Activated T-helper 17 cell treated with anti-CD3 and anti-CD28 coated beads, Interleukin-2, amount 50 U/mL, for 72 hours (primary cell): ENCODE results near the gene P2RX7. TPM values are rescaled to one million over a fixed set of nuclear protein-coding genes. Genes with fewer than 3 reads are reported as not detected.
A peak's percentile ranks its signal among the peaks of the same experiment; 100 is the strongest.

Source experiments
- ATAC-seq: fragments of 150-1000 bp; cut with Tn5 transposase; replicated peaks from 2 replicates; pipeline ENCODE4 v1.10.0; 2021; ENCODE audit warnings: mild to moderate bottlenecking, moderate library complexity
- H3K27ac Mint-ChIP-seq: one replicate; pipeline ENCODE4 v1.8.0; 2022; ENCODE audit warnings: mixed read lengths
- H3K27me3 Mint-ChIP-seq: one replicate; pipeline ENCODE4 v1.8.0; 2022; ENCODE audit warnings: mixed read lengths
- H3K36me3 Mint-ChIP-seq: one replicate; pipeline ENCODE4 v1.8.0; 2022; ENCODE audit warnings: low read depth, mild to moderate bottlenecking, mixed read lengths
- H3K4me1 Mint-ChIP-seq: one replicate; pipeline ENCODE4 v1.8.0; 2022; ENCODE audit warnings: mixed read lengths
- H3K4me3 Mint-ChIP-seq: one replicate; pipeline ENCODE4 v1.8.0; 2022; ENCODE audit warnings: mild to moderate bottlenecking, mixed read lengths
- H3K9me3 Mint-ChIP-seq: one replicate; pipeline ENCODE4 v1.8.0; 2022; ENCODE audit warnings: mixed read lengths
- total RNA-seq, 2 donors: library from RNA; stranded (reverse); gene quantifications; one replicate each; pipeline ENCODE4 v1.2.3, GENCODE V29; 2022

Gene P2RX7
- total RNA-seq: 1 to 10 TPM; 3.8 to 6.4 TPM

- Mint-ChIP-seq H3K27ac (peak within 1 kb of the TSS; percentile 89), H3K36me3 (no peaks in the 10 kb centered on the region), H3K4me1 (peaks cover 38% of the 10 kb centered on the region), H3K4me3 (peak within 1 kb of the TSS; percentile 93), H3K27me3 (no peaks in the 10 kb centered on the region), H3K9me3 (peaks cover 3% of the 10 kb centered on the region)
- peak; percentile 44 for ATAC-seq
Observed at GRCh38 chr12:121132601-121133481, at the start of gene P2RX7. Gene P2RX7 (plus strand): TSS chr12:121132876. CDS start chr12:121132971, 95 bp downstream.

- ATAC-seq: no peak
- Mint-ChIP-seq H3K4me3 (no peak overlapping the region), H3K9me3 (no peaks in the 10 kb centered on the region), H3K36me3 (no peaks in the 10 kb centered on the region), H3K27ac (no peak overlapping the region), H3K4me1 (peaks cover 11% of the 10 kb centered on the region), H3K27me3 (no peaks in the 10 kb centered on the region)
Observed at GRCh38 chr12:121084229-121084628, 48.4 kb upstream of the P2RX7 start.

- no peaks in the 10 kb centered on the region for H3K9me3 Mint-ChIP-seq
- H3K4me1 Mint-ChIP-seq: peaks cover 11% of the 10 kb centered on the region
- ATAC-seq: no peak
- no peak overlapping the region for H3K4me3 Mint-ChIP-seq
- no peaks in the 10 kb centered on the region for H3K36me3 Mint-ChIP-seq
- H3K27ac Mint-ChIP-seq: no peak overlapping the region
- no peaks in the 10 kb centered on the region for H3K27me3 Mint-ChIP-seq
Observed at GRCh38 chr12:121085069-121085468, 47.6 kb upstream of the P2RX7 start.

- Mint-ChIP-seq H3K36me3 (no peaks in the 10 kb centered on the region), H3K4me1 (peaks cover 11% of the 10 kb centered on the region), H3K27me3 (no peaks in the 10 kb centered on the region), H3K27ac (no peak overlapping the region), H3K4me3 (no peak overlapping the region), H3K9me3 (no peaks in the 10 kb centered on the region)
- ATAC-seq: no peak
Observed at GRCh38 chr12:121085506-121086353, 46.9 kb upstream of the P2RX7 start.

- H3K27ac Mint-ChIP-seq: no peak overlapping the region
- H3K4me3 Mint-ChIP-seq: no peak overlapping the region
- H3K27me3 Mint-ChIP-seq: no peaks in the 10 kb centered on the region
- H3K9me3 Mint-ChIP-seq: no peaks in the 10 kb centered on the region
- no peak for ATAC-seq
- H3K36me3 Mint-ChIP-seq: no peaks in the 10 kb centered on the region
- H3K4me1 Mint-ChIP-seq: peaks cover 11% of the 10 kb centered on the region
Observed at GRCh38 chr12:121086781-121087295, 45.8 kb upstream of the P2RX7 start.

GRCh38 chr12:121087467-121088194, 45.0 kb upstream of the P2RX7 start:
- no peak for ATAC-seq
- peak overlapping the region; percentile 23 for H3K27ac Mint-ChIP-seq
- peaks cover 15% of the 10 kb centered on the region for H3K4me1 Mint-ChIP-seq
- no peaks in the 10 kb centered on the region for H3K36me3 Mint-ChIP-seq
- H3K9me3 Mint-ChIP-seq: no peaks in the 10 kb centered on the region
- no peaks in the 10 kb centered on the region for H3K27me3 Mint-ChIP-seq
- no peak overlapping the region for H3K4me3 Mint-ChIP-seq

GRCh38 chr12:121088195-121088585, 44.5 kb upstream of the P2RX7 start:
- peak overlapping the region; percentile 23 for H3K27ac Mint-ChIP-seq
- no peaks in the 10 kb centered on the region for H3K36me3 Mint-ChIP-seq
- ATAC-seq: no peak
- H3K4me3 Mint-ChIP-seq: no peak overlapping the region
- H3K9me3 Mint-ChIP-seq: no peaks in the 10 kb centered on the region
- H3K27me3 Mint-ChIP-seq: no peaks in the 10 kb centered on the region
- peaks cover 15% of the 10 kb centered on the region for H3K4me1 Mint-ChIP-seq

GRCh38 chr12:121089031-121089812, 43.5 kb upstream of the P2RX7 start:
- Mint-ChIP-seq H3K9me3 (no peaks in the 10 kb centered on the region), H3K36me3 (no peaks in the 10 kb centered on the region), H3K27me3 (no peaks in the 10 kb centered on the region), H3K27ac (peak overlapping the region; percentile 61), H3K4me3 (no peak overlapping the region), H3K4me1 (peaks cover 18% of the 10 kb centered on the region)
- ATAC-seq: no peak

- Mint-ChIP-seq H3K4me1 (peaks cover 21% of the 10 kb centered on the region), H3K9me3 (no peaks in the 10 kb centered on the region), H3K4me3 (no peak overlapping the region), H3K27ac (peak overlapping the region; percentile 61), H3K27me3 (no peaks in the 10 kb centered on the region), H3K36me3 (no peaks in the 10 kb centered on the region)
- ATAC-seq: no peak
Observed at GRCh38 chr12:121089813-121090430, 42.8 kb upstream of the P2RX7 start.

GRCh38 chr12:121090586-121091514, 41.8 kb upstream of the P2RX7 start:
- H3K27ac Mint-ChIP-seq: no peak overlapping the region
- H3K27me3 Mint-ChIP-seq: no peaks in the 10 kb centered on the region
- H3K9me3 Mint-ChIP-seq: no peaks in the 10 kb centered on the region
- H3K36me3 Mint-ChIP-seq: no peaks in the 10 kb centered on the region
- no peak overlapping the region for H3K4me3 Mint-ChIP-seq
- peaks cover 31% of the 10 kb centered on the region for H3K4me1 Mint-ChIP-seq
- ATAC-seq: no peak

- Mint-ChIP-seq H3K4me3 (peak overlapping the region; percentile 81), H3K4me1 (peaks cover 32% of the 10 kb centered on the region), H3K27me3 (no peaks in the 10 kb centered on the region), H3K36me3 (no peaks in the 10 kb centered on the region), H3K27ac (peak overlapping the region; percentile 53), H3K9me3 (no peaks in the 10 kb centered on the region)
- no peak for ATAC-seq
Observed at GRCh38 chr12:121092034-121092433, 40.6 kb upstream of the P2RX7 start.

- Mint-ChIP-seq H3K27ac (no peak overlapping the region), H3K4me1 (peaks cover 21% of the 10 kb centered on the region), H3K36me3 (no peaks in the 10 kb centered on the region), H3K27me3 (no peaks in the 10 kb centered on the region), H3K4me3 (peak overlapping the region; percentile 81), H3K9me3 (no peaks in the 10 kb centered on the region)
- ATAC-seq: no peak
Observed at GRCh38 chr12:121093487-121093891, 39.2 kb upstream of the P2RX7 start.
